Measurements from ENCODE around the gene IFT81. TPM values are rescaled to one million over a fixed set of nuclear protein-coding genes. Genes with fewer than 3 reads are reported as not detected.

Gene IFT81
- total and polyA plus RNA-seq, 2 experiments from 2014 or later = 12.6 to 13.7 TPM

DNA sequence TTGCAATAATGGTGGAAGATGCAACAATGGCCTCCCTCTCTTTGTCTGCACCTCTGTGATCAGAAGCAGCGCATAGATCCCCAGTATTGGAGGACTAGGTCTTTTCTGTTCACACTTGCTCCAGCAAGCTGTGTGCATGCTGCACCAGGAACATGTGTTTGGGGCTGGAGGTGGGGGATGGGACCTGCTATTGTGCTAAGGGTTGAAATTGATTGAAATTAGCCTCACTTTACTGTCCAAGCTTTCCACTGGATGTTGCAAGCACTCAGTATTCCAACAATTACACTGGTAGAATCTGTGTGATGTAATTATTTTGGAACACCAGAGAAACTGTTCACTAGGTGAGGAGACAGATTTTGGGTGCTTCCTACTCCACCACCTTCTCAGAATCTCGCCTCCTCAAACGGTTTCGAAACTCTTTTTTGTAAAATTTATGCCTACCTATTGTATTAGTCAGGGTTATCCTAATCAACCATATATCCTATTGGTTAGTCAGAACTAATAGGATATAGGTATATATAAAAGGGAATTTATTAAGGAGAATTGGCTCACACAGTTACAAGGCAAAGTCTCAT, 35.6 kb downstream of the IFT81 start:
- Histone ChIP-seq H3K4me2 (no peak overlapping the region), H3K9me3 (ENCODE audit: low read depth) (peaks cover 12% of the 10 kb centered on the region), H3K79me2 (no peaks in the 10 kb centered on the region), H2AFZ (no peak overlapping the region), H3K27me3 (no peaks in the 10 kb centered on the region), H3K27ac (no peak overlapping the region), H3K9me2 (replicated peaks; ENCODE audit: insufficient read depth) (no peaks in the 10 kb centered on the region), H3K36me3 (replicated peaks; ENCODE audit: insufficient read depth, low read depth) (no peaks in the 10 kb centered on the region), H3K4me3 (no peak overlapping the region), H4K20me1 (ENCODE audit: insufficient read depth, poor library complexity, severe bottlenecking) (no peaks in the 10 kb centered on the region), H3K4me1 (ENCODE audit: insufficient read depth) (no peaks in the 10 kb centered on the region)
- no peak for DNase-seq (ENCODE audit: low spot score)
- 98% methylated on average over 4 of the region's 4 CpGs for WGBS (ENCODE audit: low lambda C conversion rate, missing lambda C conversion rate)
- TF ChIP-seq, protein P1, sequence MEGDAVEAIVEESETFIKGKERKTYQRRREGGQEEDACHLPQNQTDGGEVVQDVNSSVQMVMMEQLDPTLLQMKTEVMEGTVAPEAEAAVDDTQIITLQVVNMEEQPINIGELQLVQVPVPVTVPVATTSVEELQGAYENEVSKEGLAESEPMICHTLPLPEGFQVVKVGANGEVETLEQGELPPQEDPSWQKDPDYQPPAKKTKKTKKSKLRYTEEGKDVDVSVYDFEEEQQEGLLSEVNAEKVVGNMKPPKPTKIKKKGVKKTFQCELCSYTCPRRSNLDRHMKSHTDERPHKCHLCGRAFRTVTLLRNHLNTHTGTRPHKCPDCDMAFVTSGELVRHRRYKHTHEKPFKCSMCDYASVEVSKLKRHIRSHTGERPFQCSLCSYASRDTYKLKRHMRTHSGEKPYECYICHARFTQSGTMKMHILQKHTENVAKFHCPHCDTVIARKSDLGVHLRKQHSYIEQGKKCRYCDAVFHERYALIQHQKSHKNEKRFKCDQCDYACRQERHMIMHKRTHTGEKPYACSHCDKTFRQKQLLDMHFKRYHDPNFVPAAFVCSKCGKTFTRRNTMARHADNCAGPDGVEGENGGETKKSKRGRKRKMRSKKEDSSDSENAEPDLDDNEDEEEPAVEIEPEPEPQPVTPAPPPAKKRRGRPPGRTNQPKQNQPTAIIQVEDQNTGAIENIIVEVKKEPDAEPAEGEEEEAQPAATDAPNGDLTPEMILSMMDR (IDR thresholded peaks at IDR 0.05; ENCODE audit: poor library complexity) = no peak
- TF ChIP-seq EZH2 (IDR thresholded peaks at IDR 0.05; ENCODE audit: borderline replicate concordance) (no peak), EZH2phosphoT487 (IDR thresholded peaks at IDR 0.05; ENCODE audit: low read depth, severe bottlenecking, unreplicated experiment) (no peak)

DNA sequence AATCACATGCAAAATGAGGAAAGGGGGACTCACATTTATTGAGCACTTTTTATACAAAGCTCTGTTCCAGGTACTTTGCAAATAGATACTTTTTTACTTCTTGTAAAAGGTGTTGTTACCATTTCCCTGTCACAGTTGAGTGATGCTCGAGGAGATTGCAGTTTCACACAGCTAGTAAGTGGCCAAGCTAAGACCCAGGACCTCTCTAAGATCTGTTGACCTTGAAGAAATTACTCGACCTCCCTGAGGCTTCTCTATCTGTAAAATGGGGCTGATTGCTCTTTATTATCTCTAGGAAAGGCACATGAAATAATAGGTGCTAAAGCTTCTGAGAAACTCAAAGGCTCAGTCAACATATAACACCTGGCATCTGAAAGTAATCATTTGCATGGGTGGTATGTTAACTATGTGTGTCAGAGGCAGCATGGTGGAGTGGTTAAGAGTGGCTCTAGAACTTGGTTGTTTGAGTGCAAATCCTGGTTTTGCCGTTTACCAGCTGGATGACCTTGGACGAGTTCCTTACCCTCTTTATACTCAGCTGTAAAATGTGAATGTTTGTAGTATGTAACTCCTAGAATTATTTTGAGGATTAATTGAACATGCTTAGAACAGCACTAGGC, 41.5 kb downstream of the IFT81 start:
- no peak overlapping the region for H3K27ac ChIP-seq
- no peaks in the 10 kb centered on the region for H4K20me1 ChIP-seq (ENCODE audit: insufficient read depth, poor library complexity, severe bottlenecking)
- H3K4me3 ChIP-seq = no peak overlapping the region
- H3K9me2 ChIP-seq (replicated peaks; ENCODE audit: insufficient read depth) = no peaks in the 10 kb centered on the region
- no peak for DNase-seq (ENCODE audit: low spot score)
- no peaks in the 10 kb centered on the region for H3K36me3 ChIP-seq (replicated peaks; ENCODE audit: insufficient read depth, low read depth)
- H3K9me3 ChIP-seq (ENCODE audit: low read depth) = no peaks in the 10 kb centered on the region
- no peaks in the 10 kb centered on the region for H3K27me3 ChIP-seq
- no peak overlapping the region for H3K4me2 ChIP-seq
- H3K79me2 ChIP-seq = no peaks in the 10 kb centered on the region
- TF ChIP-seq, protein P1 (IDR thresholded peaks at IDR 0.05; ENCODE audit: poor library complexity) = no peak
- TF ChIP-seq EZH2 (IDR thresholded peaks at IDR 0.05; ENCODE audit: borderline replicate concordance) (no peak), EZH2phosphoT487 (IDR thresholded peaks at IDR 0.05; ENCODE audit: low read depth, severe bottlenecking, unreplicated experiment) (no peak)
- no peak overlapping the region for H2AFZ ChIP-seq
- no peaks in the 10 kb centered on the region for H3K4me1 ChIP-seq (ENCODE audit: insufficient read depth)
- 62% methylated on average over 4 of the region's 4 CpGs for WGBS (ENCODE audit: low lambda C conversion rate, missing lambda C conversion rate)

DNA sequence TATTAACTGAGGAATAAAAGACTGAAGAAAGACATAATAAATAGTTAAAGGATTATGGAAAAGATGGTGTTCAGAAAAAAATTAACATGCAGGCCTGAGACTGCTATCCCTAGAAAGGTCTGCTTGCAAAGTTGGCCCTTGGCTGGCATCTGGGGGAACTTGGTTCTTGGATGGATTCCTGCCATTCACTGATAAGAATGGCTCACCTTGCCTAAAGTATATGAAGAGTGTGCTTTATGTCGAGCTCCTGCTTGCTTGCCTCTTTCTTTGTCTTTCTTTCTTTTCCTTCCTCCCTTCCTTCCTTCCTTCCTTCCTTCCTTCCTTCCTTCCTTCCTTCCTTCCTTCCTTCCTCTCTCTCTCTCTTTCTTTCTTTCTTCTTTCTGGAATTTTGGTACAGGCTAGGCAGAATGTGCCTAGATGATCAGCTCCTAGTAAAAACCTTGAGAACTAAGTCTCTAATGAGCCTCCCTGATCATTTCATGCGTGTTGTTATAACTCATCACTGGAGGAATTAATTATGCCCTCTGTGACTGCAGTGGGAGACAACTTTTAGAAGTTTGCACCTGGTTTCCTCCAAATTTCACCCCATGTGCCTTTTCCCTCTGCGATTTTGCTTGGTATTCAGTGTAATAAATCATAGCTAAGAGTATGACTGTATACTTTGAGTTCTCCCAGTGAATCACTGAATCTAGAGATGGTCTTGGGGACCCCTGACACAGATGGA, 44.7 kb downstream of the IFT81 start:
- no peaks in the 10 kb centered on the region for H3K9me2 ChIP-seq (replicated peaks; ENCODE audit: insufficient read depth)
- no peaks in the 10 kb centered on the region for H3K4me1 ChIP-seq (ENCODE audit: insufficient read depth)
- no peak overlapping the region for H3K27ac ChIP-seq
- whole genome bisulfite sequencing (ENCODE audit: low lambda C conversion rate, missing lambda C conversion rate) = 94% methylated on average over 2 of the region's 3 CpGs
- H2AFZ ChIP-seq = no peak overlapping the region
- H3K4me2 ChIP-seq = no peak overlapping the region
- no peak for DNase-seq (ENCODE audit: low spot score)
- H3K9me3 ChIP-seq (ENCODE audit: low read depth) = no peaks in the 10 kb centered on the region
- no peaks in the 10 kb centered on the region for H3K36me3 ChIP-seq (replicated peaks; ENCODE audit: insufficient read depth, low read depth)
- TF ChIP-seq EZH2 (IDR thresholded peaks at IDR 0.05; ENCODE audit: borderline replicate concordance) (no peak), EZH2phosphoT487 (IDR thresholded peaks at IDR 0.05; ENCODE audit: low read depth, severe bottlenecking, unreplicated experiment) (no peak)
- TF ChIP-seq, protein P1 (IDR thresholded peaks at IDR 0.05; ENCODE audit: poor library complexity) = no peak
- H3K79me2 ChIP-seq = no peaks in the 10 kb centered on the region
- no peaks in the 10 kb centered on the region for H4K20me1 ChIP-seq (ENCODE audit: insufficient read depth, poor library complexity, severe bottlenecking)
- no peak overlapping the region for H3K4me3 ChIP-seq
- H3K27me3 ChIP-seq = no peaks in the 10 kb centered on the region
